GM18873 (cell line): Measurements from ENCODE around the gene DDX27.

Source experiments
- ATAC-seq: cut with Tn5 transposase; IDR thresholded peaks from one replicate; pipeline ENCODE4 v1.9.1; 2021; ENCODE audit warnings: mild to moderate bottlenecking, moderate library complexity, moderate number of reproducible peaks; ENCODE audit not compliant: unreplicated experiment, low FRiP score

The DDX27 gene

DNA sequence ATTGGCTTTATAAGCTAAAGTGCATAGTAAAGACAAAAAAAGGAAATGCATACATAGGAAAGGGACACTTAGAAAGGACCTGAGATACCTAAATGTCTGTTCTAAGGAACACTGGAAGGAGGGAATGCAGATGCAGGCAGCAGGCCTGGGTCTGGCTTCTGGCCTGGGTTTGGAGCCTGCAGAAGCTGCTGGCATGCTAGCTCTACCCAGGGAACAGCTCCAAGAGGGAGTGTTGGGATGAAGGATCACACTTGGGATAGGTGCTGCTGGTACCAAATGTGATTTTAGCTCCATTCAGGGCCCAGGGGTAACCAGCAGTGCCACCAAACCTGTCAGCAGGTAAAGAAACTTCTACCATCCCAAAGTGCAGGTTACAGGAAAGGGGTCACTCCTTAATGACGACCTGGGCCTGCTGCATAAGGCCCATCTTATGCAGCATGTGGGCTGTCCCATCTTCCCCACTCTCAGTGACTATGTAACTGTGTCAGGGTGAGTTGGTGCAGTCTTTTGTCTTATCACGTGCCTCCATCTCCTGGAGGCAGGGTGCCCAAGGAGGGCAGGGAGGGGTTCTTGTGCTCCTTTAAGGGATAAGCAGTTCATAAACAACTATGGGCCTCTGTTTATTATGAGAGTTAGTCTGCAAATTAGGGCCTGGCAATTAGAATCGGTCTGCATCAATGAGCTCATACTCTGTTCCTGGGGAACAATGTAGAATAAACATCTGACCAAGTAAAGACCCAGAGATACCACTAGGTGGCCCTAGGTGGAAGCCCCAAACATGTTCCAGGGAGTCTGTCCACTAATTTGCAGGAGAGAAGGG lies 26.9 kb downstream of the DDX27 start:
- ATAC-seq: no peak

DNA sequence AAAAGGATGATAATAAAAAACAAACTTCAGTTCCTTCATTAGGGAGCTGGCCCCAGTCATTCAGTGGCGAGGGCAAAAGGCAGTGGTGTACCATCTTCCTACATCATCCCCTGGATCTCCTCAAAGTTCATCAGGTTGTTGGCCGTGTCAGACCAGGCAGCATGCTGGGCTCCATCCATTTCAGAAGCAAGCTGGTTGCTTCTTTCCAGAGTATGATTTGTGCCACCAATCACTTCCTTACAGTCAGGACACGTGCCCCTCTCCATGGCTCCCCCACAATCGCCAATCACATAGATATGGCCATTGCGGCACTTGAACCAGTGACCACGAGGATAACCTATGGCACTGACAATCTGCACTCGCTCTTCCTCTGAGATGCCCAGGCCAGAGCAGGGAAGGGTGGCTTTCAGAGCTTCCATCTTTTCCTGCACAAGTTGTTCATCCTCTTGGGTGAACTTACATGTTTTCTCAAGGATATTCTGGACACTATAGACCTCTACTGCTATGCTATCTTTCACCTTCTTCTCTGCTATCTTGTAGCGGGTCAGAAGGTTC lies 28.0 kb downstream of the DDX27 start:
- ATAC-seq: no peak

DNA sequence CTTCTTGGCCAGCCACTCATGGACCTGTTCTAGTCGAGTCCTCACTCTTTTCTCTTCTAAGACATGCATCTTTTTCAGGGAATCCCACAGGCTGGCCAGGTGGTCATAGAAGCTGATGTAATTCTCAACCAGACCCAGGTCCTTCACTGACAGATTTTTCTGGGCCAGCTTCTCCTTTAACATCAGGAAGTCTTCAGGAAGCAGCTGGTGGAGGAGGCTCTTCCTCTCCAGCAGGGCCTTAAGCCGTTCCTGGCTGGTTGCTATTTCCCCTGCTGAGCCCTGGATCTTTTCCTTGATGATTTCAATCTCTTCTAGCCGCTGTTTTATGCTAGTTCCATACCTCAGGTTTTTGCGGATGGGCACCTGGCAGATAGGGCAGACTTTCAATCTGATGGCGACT lies 28.6 kb downstream of the DDX27 start:
- no peak for ATAC-seq

DNA sequence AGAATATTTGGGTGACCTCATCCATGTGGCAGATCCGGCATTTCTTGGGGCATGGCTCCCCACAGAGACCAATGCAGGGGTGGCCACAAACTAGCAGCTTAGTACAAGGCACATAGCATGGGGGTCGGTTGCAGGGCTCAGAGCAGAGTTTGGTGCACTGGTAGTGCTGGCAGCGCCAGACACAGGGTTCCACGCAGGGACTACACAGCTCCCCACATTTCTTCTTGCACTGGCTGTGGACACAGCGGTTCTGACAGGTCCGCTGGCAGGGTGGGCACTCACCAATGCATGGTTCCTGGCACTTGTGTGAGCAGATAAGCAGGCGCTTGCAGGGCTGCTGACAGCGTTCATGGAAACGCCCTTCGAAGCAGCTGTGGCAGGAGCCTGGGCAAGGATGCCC lies 29.1 kb downstream of the DDX27 start:
- ATAC-seq: no peak

DNA sequence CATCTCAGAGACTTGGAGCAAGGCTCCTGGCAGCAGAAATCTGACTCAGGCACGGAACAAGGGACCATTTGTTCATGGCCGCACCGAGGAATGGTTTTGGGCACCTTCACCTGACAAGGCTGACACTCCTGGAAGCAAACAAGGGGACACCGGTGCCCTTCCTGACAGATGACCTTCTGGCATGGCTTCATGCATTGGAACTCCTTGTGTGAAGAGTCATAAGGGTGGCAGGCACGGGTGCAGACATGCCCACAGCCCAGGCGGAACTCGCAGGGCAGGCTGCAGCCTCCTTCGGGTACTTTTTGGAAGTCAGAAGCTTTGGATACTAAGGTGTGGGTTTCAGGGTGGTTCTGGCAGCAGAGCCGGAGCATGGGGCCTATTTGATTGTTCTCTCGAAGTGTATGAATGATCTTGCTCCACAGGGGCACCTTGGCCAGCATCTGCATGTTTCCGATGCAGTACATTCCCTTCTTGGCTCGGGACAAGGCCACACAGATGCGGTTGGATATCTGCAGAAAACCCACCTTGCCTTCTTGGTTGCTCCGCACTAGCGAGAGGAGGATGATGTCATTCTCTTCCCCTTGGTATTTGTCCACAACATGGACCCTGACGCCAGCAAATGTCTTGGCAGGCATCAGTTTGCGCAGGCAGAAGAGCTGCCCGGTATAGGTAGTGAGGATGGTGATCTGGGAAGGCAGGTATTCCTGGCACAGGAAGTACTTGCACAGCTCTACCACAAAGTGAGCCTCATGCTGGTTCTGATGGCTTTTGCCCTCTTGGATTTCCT lies 29.9 kb downstream of the DDX27 start:
- no peak for ATAC-seq

DNA sequence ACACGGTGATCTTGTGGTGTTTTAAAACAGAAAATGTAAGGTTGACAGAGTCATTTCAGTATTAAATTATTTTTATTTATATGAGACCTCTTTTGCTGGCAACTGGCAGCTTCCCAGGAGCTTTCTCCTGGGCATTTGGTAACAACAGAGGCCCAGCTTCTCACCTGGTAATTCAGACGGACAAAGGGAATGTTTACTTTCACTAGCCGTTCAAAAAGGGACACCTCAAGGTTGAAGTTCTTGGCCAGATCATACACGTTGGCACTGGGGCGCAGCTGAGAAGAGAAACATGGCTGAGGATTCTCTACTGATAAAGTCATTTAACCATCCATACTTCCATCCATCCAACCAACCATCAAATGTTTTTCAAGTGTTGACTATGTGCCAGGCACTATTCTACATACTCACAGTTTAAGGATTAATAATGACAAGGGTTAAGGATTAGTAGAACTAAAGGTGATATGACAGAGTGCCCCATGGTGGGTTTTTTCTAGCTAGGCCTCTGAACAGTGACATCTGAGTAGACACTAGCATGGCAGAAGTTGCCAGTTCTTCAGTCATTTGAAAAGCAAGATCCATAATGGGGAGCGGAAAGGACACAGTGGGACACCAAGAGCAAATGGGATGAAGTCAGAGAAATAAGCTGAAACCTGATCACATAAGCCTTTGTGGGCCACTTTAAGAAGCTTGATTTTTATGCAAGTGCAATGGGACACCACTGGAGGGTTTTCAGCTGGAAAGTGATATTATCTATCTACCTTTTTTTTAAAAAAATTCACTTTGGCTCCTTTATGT lies 33.5 kb downstream of the DDX27 start:
- ATAC-seq: no peak

DNA sequence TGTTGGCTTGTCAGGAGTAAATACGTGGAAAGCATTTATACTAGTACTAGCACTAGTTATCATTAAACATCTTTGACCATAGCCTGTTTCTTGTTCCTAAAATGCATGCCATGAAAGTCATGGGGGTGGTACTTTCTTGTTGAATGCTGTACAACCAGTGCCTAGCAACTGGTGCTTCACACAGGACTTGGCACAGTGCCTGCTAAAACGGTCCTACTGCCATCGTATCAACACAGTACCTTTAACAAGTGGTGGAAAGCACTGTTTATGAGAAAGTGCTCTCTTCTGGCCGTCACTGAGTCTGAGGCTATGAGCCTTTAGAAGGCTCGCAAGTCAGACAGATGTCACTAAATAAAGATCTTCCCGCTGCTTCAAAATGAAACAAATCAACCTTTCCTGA lies 37.0 kb downstream of the DDX27 start:
- no peak for ATAC-seq

DNA sequence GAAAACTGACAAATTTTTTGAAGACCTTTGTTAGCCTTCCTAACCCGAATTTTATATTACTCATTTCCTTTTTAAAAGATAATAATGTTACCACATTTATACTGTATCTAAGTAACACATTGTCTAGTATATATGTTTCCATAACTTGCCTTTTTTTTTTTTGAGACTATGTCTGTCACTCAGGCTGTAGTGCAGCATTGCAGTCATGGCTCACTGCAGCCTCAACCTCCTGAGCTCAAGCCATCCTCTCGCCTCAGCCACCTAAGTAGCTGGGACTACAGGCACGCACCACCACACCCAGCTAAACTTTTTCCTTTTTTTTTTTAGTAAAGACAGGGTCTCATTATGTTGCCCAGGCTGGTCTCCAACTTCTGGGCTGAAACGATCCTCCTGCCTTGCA lies 40.1 kb downstream of the DDX27 start:
- no peak for ATAC-seq

DNA sequence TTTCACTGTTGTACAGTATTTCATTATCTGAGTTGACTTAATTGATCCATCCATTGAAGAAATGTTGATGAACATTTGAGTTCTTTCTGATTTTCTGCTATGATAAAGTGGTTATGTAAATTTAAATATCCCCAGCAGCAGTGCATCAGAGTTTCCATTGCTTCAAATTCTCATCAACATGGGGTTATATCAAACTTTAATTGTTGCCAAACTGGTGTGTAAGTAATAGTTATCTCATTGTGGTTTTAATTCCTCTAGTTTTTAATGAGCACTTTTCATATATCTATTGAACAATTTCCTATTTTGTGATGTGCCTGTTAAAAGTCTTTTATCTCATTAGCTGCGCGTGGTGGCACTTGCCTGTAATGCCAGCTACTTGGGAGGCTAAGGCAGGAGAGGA lies 40.6 kb downstream of the DDX27 start:
- ATAC-seq: no peak

DNA sequence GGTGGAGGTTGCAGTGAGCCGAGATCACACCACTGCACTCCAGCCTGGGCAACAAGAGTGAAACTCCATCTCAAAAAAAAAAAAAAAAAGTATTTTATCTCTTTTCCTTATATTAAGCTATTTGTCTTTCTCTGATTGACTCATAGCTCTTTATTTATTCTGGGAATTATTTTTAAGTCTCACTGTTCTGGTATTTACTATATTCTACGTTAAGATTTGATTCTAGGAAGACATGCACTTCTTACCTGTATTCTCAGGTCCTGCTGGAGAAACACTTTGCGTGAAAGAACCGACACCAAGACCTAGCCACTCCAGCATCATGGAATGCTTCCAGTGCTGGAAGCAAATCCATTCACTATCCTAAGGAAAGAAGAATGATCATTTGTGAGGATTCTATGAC lies 41.0 kb downstream of the DDX27 start:
- ATAC-seq: no peak

DNA sequence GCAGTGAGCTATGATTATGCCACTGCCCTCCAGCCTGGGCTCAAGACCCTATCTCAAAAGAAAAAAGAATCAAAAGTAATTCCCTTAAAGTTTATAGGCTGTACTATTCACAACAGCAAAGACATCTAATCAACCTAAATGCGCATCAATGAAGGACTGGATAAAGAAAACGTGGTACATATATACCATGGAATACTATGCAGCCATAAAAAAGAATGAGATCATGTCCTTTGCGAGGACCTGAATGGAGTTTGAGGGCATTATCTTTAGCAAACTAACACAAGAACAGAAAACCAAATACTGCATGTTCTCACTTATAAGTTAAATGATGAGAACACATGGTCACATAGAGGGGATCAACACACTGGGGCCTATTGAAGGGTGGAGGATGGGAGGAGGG lies 42.0 kb downstream of the DDX27 start:
- ATAC-seq: no peak

DNA sequence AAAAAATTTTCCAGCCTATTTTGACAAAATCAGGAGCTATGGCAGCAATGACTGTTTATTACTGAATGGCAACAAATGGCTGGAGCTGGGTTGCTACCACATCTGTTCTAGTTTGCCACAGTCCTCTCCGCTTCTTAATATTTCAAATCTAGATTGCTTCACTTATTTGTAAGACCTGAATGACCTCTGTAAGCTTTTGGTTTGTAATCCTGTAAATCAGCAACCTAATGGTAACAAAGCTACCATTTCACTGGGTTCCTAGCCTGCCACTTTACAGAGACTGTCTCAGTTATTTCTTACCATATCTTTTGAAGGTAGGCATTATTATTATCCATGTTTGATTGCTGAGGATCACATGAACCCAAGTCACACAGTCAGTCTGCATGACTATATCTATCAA lies 43.2 kb downstream of the DDX27 start:
- ATAC-seq: no peak

DNA sequence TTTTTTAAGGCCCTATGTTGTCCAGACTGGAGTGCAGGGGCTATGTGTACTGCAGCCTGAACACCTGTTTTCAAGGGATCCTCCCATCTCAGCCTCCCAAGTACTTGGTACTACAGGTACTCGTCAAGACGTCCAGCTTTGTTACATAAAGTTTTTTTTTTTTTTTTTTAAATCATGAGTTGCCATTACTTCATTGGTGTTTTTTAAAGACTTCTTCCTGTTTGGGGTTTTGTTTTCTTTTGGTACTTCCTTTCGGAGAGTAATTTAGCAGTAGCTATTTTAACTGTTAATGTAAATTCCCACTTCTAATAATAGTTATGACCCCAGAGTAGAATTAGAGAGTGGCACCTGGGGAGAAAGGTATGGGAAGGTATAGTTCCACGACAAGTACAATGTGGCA lies 48.1 kb downstream of the DDX27 start:
- no peak for ATAC-seq

DNA sequence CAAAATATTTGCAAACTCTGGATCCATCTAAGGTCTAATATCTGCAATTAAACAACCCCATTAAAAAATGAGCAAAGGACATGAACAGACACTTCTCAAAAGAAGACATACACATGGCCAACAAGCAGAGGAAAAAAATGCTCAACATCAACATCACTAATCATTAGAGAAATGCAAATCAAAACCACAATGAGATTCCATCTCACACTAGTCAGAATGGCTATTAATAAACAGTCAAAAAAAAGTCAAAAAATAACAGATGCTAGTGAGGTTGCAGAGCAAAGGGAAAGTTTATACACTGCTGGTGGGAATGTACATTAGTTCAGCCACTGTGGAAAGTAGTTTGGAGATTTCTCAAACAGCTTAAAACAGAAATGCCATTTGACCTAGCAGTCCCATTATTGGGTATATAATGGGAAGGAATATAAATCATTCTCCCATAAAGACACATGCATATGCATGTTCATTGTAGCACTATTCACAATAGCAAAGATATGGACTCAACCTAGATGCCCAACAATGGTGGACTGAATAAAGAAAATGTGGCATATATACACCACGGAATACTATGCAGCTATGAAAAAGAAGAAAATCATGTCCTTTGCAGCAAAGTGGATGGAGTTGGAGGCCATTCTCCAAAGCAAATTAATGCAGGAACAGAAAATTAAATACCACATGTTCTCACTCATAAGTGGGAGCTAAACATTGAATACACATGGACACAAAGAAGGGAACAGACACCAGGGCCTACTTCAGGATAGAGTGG lies 49.6 kb downstream of the DDX27 start:
- ATAC-seq: no peak

DNA sequence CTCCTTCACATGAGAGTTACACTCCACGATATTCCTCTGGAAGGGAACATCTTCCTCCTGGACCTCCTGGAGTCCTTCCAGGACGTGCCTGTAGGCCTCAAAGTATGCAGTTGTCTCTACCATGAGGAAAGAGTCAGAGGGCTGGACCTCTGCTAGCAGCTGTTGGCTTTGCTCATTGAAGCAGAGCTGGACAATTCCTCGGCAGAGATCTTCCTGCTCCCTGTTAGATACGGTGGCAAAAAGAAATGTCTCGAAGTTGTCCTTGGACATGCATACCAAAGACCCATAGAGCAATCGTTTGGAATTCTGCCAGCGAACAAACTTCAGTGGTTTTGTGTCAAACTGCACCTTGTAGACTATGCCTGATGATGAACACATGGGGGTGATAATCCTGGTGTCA lies 51.0 kb downstream of the DDX27 start:
- ATAC-seq: no peak

DNA sequence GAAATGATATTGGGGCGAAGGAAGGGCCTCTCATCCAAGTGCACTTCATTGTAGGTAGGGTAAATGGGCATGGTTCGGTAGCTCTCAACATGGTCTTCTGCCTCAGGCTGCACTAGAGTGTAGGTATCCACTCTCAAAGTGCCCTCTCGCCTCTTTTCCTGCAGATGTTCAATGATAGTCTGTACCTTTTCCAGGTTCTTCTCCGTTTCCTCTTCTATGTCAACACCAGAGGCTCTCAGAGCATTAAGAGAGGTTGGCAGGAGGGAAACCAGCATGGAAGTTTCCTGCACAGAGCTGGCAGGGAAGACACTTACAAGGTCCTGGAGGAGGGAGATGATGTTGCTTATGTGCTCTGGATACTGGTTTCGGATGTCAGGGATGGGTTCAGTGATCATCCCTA lies 51.5 kb downstream of the DDX27 start:
- no peak for ATAC-seq

DNA sequence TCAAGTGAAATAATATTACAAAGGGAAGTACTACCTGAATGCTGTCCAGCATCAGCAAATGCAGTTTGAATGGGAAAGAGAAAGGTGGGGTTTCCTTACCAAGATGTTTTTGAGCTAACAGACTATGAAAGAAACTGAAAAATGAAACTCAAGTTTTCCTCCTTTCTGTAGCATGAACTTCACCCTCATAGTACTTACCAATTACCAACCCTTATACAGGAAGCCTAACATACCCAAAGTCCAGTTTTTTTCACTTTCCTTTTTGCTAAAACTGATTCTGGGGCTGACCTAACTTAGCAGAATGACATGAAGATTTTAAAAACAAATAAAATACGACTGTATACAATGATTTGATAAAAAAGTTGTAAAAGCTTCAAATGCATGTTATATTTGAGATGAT lies 53.4 kb downstream of the DDX27 start:
- no peak for ATAC-seq

DNA sequence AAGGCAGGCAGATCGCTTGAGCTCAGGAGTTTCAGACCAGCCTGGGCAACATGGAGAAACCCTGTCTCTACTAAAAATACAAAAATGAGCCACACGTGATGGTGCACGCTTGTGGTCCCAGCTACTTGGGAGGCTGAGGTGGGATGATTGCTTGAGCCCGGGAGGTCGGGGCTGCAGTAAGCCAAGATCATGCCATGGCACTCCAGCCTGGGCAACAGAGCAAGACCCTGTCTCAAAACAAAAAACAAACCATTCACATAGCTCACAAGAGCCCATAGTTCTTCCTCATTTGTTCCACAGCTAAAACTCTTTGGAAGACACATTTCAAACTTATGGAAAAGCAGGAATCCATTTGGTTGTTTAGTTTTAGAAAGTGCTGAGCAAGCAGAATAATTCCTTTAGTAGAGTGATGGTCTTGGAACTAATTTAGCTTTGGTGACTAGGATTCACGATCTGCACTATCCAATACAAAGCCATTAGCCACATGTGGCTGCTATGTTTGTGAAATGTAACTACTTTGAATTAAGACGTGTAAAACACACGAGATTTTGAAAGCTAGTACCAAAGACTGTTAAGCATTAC lies 54.6 kb downstream of the DDX27 start:
- ATAC-seq: no peak

DNA sequence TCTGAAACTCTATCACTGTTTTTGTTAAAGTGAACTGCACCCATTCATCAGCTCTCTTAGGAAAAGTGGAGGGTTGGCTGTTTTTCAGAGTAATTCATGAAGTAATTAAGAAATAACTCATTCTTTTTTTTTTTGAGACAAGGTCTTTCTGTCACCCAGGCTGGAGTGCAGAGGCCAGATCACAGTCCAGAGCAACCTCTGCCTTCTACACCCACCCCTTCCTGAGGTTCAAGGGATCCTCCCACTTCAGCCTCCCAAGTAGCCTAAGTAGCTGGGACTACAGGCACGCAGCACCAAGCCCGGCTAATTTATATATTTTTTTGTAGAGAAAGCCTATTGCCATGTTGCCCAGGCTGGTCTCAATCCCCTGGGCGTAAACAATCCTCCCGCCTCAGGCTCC lies 56.0 kb downstream of the DDX27 start:
- ATAC-seq: no peak

DNA sequence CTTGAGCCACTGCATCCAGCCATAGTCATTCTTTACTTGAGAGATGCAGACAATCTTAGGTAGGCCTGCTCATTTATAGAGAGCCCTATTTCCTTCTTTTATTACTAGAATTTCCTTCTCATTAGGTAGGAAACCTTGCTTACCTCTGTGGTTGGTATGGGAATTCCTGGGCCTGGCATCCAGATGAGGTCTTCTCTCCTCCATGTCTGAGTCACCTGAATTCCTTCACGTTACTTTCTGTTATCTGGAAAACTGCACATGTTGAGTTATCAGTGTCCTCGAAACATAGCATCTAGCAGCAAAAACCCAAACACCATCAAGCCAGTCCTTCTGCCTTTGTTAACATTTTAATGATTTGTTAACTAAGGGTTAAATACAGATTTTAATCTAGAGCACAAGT lies 56.4 kb downstream of the DDX27 start:
- ATAC-seq: no peak
